Testis (tissue), 2 donors: ENCODE results near the gene ISCU.

Experiments used
- POLR2A ChIP-seq: fragments of 450-650 bp; IDR thresholded peaks from one replicate; pipeline ENCODE4 v1.6.1; 2017; ENCODE audit warnings: antibody characterized with exemption, mild to moderate bottlenecking, moderate library complexity
- TF ChIP-seq, protein P1 (sequence below), 3 experiments: fragments of 450-650 bp in 2 of 3; fragments of 200-600 bp in 1 of 3; sonication (generic) in 1 of 3; IDR thresholded peaks; one replicate each; pipeline ENCODE4 v1.5.1; 2016 to 2019; ENCODE audit warnings: antibody characterized with exemption in 3 of 3, mild to moderate bottlenecking in 2 of 3, moderate library complexity in 1 of 3

DNA sequence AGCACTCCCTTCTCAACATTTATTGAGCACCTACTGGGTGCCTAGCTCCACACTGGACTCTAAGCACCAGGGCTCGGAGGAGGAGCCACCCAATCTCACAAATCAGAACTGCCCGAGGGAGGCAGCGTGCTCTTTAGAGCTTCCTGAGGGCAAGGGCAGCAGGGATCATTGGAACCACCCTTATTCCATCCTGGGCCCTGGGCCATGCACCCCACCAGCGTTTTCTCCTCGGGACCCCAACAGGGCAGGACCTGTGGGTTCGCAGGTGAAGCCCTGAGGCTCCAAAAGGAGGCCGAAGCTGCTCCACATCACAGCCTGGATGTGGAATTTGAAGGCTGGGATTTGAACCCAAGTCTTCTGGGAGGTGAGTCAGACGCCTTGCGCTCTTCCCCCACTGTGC is 20.1 kb downstream of the ISCU start:
- TF ChIP-seq, protein P1, sequence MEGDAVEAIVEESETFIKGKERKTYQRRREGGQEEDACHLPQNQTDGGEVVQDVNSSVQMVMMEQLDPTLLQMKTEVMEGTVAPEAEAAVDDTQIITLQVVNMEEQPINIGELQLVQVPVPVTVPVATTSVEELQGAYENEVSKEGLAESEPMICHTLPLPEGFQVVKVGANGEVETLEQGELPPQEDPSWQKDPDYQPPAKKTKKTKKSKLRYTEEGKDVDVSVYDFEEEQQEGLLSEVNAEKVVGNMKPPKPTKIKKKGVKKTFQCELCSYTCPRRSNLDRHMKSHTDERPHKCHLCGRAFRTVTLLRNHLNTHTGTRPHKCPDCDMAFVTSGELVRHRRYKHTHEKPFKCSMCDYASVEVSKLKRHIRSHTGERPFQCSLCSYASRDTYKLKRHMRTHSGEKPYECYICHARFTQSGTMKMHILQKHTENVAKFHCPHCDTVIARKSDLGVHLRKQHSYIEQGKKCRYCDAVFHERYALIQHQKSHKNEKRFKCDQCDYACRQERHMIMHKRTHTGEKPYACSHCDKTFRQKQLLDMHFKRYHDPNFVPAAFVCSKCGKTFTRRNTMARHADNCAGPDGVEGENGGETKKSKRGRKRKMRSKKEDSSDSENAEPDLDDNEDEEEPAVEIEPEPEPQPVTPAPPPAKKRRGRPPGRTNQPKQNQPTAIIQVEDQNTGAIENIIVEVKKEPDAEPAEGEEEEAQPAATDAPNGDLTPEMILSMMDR (IDR thresholded peaks at IDR 0.05) = no peak
- no peak for TF ChIP-seq POLR2A
